Tibial nerve (tissue), 4 donors: ENCODE data around the gene HTT.

ENCODE experiments used
- EP300 ChIP-seq, 2 donors: sonication (generic); formaldehyde crosslinking; IDR thresholded peaks; one replicate each; pipeline ENCODE4 v1.6.1; 2017; ENCODE audit warnings: antibody characterized with exemption in 2 of 2, mild to moderate bottlenecking in 1 of 2
- TF ChIP-seq, protein P1 (sequence below), 5 experiments: fragments of 200-600 bp in 3 of 5; fragments of 450-650 bp in 2 of 5; sonication (generic) in 3 of 5; IDR thresholded peaks; one replicate each; pipeline ENCODE4 v1.5.1; 2016 to 2019; ENCODE audit warnings: antibody characterized with exemption in 5 of 5, mild to moderate bottlenecking in 3 of 5, moderate library complexity in 2 of 5

DNA sequence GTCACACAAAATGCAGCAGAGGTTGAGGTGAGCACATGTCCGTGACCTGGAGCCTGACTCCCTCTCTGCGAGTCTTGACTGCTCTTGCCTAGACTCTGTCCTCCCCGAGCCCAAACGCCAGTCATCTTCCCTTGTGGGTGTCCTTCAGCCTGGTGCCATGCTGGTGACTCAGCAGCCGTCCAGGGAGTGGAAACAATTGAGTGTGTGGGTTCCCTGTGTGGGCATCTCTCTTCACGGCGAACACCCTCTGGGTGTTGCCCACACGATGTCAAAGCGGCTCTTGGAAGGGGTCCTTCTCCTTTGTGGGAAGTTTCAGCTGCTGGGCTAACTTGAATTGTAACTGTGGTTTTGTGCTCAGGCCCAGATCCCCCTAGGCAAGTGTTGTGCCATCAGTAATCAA, 157.0 kb downstream of the HTT start:
- TF ChIP-seq, protein P1, sequence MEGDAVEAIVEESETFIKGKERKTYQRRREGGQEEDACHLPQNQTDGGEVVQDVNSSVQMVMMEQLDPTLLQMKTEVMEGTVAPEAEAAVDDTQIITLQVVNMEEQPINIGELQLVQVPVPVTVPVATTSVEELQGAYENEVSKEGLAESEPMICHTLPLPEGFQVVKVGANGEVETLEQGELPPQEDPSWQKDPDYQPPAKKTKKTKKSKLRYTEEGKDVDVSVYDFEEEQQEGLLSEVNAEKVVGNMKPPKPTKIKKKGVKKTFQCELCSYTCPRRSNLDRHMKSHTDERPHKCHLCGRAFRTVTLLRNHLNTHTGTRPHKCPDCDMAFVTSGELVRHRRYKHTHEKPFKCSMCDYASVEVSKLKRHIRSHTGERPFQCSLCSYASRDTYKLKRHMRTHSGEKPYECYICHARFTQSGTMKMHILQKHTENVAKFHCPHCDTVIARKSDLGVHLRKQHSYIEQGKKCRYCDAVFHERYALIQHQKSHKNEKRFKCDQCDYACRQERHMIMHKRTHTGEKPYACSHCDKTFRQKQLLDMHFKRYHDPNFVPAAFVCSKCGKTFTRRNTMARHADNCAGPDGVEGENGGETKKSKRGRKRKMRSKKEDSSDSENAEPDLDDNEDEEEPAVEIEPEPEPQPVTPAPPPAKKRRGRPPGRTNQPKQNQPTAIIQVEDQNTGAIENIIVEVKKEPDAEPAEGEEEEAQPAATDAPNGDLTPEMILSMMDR (IDR thresholded peaks at IDR 0.05): no peak
- no peak for TF ChIP-seq EP300 (IDR thresholded peaks at IDR 0.05)
